ENCODE measurements around the gene PRICKLE4.
A peak's percentile ranks its signal among the peaks of the same experiment; 100 is the strongest.

PRICKLE4 gene

GRCh38 chr6:41774841-41775240 lies 5.7 kb upstream of the PRICKLE4 start:
- DNase-seq = no peak

GRCh38 chr6:41775293-41775882 lies 5.2 kb upstream of the PRICKLE4 start:
- DNase-seq = no peak

GRCh38 chr6:41777551-41778285 lies 2.9 kb upstream of the PRICKLE4 start:
- DNase-seq = no peak

- no peak for DNase-seq
Measured at GRCh38 chr6:41778895-41779294, 1.7 kb upstream of the PRICKLE4 start.

GRCh38 chr6:41779336-41779735 lies 1.2 kb upstream of the PRICKLE4 start:
- no peak for DNase-seq

GRCh38 chr6:41779788-41780550 lies 613 bp upstream of the PRICKLE4 start, which contains the start of gene FRS3:
Gene FRS3, minus strand, starts transcription at chr6:41779900. Its CDS starts 2,913 bp downstream, at chr6:41776987.
- DNase-seq = peak; percentile 99

- no peak for DNase-seq
Measured at GRCh38 chr6:41781366-41781730, 766 bp downstream of the PRICKLE4 start.

- DNase-seq = no peak
Measured at GRCh38 chr6:41783106-41783780, 2.7 kb downstream of the PRICKLE4 start.

- DNase-seq = no peak
Measured at GRCh38 chr6:41784581-41785171, 4.1 kb downstream of the PRICKLE4 start.

- DNase-seq = no peak
Measured at GRCh38 chr6:41785254-41785653, 4.7 kb downstream of the PRICKLE4 start.

GRCh38 chr6:41785689-41786450 lies 5.3 kb downstream of the PRICKLE4 start:
- no peak for DNase-seq

GRCh38 chr6:41786451-41787218 lies 6.1 kb downstream of the PRICKLE4 start:
- DNase-seq = peak; percentile 88

- DNase-seq = peak; percentile 96
Measured at GRCh38 chr6:41787219-41787917, 6.8 kb downstream of the PRICKLE4 start, which contains the start of gene TOMM6. Gene TOMM6, plus strand, starts transcription at chr6:41787694. Its CDS starts 4 bp downstream, at chr6:41787698.

- no peak for DNase-seq
Measured at GRCh38 chr6:41789390-41789724, 8.8 kb downstream of the PRICKLE4 start.

GRCh38 chr6:41790045-41790444 lies 9.5 kb downstream of the PRICKLE4 start:
- DNase-seq = no peak

GRCh38 chr6:41791305-41791704 lies 10.7 kb downstream of the PRICKLE4 start:
- DNase-seq = no peak

GRCh38 chr6:41791984-41792383 lies 11.4 kb downstream of the PRICKLE4 start:
- no peak for DNase-seq

- DNase-seq = no peak
Measured at GRCh38 chr6:41796474-41796873, 15.9 kb downstream of the PRICKLE4 start.

- DNase-seq = no peak
Measured at GRCh38 chr6:41798901-41799558, 18.4 kb downstream of the PRICKLE4 start.

- no peak for DNase-seq
Measured at GRCh38 chr6:41799559-41799911, 19.0 kb downstream of the PRICKLE4 start.

Data from CD4-positive, alpha-beta T cell treated with Interleukin-21 for 1 hour (primary cell).